WTC11 (cell line): ENCODE data around the gene FALEC. TPM values are rescaled to one million over a fixed set of nuclear protein-coding genes. Genes with fewer than 3 reads are reported as not detected.

Source experiments
- ATAC-seq: fragments of 200-7000 bp; cut with Tn5 transposase; 2 replicates; pipeline ENCODE4 v1.10.0; 2021; ENCODE audit warnings: mild to moderate bottlenecking, moderate library complexity
- CTCF ChIA-PET: fragments of 300-600 bp; sonication (Branson Sonifier 250); formaldehyde crosslinking; loops from one replicate; lab custom pipeline; 2021; ENCODE audit warnings: antibody characterized with exemption; lab: Charles Lee
- POLR2A ChIA-PET: fragments of 350-600 bp; sonication (Branson Sonifier 250); formaldehyde crosslinking; loops from one replicate; lab custom pipeline; 2021; ENCODE audit warnings: antibody characterized with exemption; lab: Charles Lee
- DNase-seq: peaks from one replicate; pipeline ENCODE4 v3.0.0; 2021; ENCODE audit warnings: low spot score
- H3K27ac Mint-ChIP-seq: 2 replicates; pipeline ENCODE4 v1.8.0; 2021; ENCODE audit warnings: mixed read lengths
- H3K27me3 Mint-ChIP-seq: 2 replicates; pipeline ENCODE4 v1.8.0; 2021; ENCODE audit warnings: low read depth, mild to moderate bottlenecking, moderate library complexity, mixed read lengths
- H3K36me3 Mint-ChIP-seq: 2 replicates; pipeline ENCODE4 v1.8.0; 2021; ENCODE audit warnings: mixed read lengths
- H3K4me1 Mint-ChIP-seq: 2 replicates; pipeline ENCODE4 v1.8.0; 2022; ENCODE audit warnings: mixed read lengths
- H3K4me3 Mint-ChIP-seq: 2 replicates; pipeline ENCODE4 v1.8.0; 2021; ENCODE audit warnings: mild to moderate bottlenecking, moderate library complexity, mixed read lengths
- H3K9me3 Mint-ChIP-seq: 2 replicates; pipeline ENCODE4 v1.8.0; 2021; ENCODE audit warnings: mixed read lengths
- CREB1 ChIP-seq: sonication (generic); formaldehyde crosslinking; IDR thresholded peaks from 2 replicates; pipeline ENCODE4 v1.8.0; 2023; ENCODE audit warnings: mild to moderate bottlenecking, missing genetic modification reagents
- FOXJ3 ChIP-seq: sonication (generic); formaldehyde crosslinking; IDR thresholded peaks from 2 replicates; pipeline ENCODE4 v1.9.0; 2021; ENCODE audit warnings: missing genetic modification reagents, mild to moderate bottlenecking, borderline replicate concordance
- GRHL2 ChIP-seq: fragments of 250-450 bp; sonication (Bioruptor Pico); IDR thresholded peaks from 2 replicates; pipeline ENCODE4 v1.8.0; 2022; ENCODE audit warnings: mild to moderate bottlenecking, moderate library complexity; ENCODE audit not compliant: insufficient replicate concordance, severe bottlenecking
- HMGA2 ChIP-seq: fragments of 250-450 bp; sonication (Bioruptor Pico); IDR thresholded peaks from 2 replicates; pipeline ENCODE4 v1.4.0; 2021; ENCODE audit warnings: mild to moderate bottlenecking, moderate library complexity
- JAZF1 ChIP-seq: fragments of 250-450 bp; sonication (Bioruptor Pico); IDR thresholded peaks from 2 replicates; pipeline ENCODE4 v1.9.0; 2021; ENCODE audit warnings: moderate library complexity, mild to moderate bottlenecking, inconsistent platforms
- JUN ChIP-seq: sonication (generic); formaldehyde crosslinking; IDR thresholded peaks from 2 replicates; pipeline ENCODE4 v1.8.0; 2023; ENCODE audit warnings: mild to moderate bottlenecking, missing genetic modification reagents
- NR1H2 ChIP-seq: sonication (generic); formaldehyde crosslinking; IDR thresholded peaks from 2 replicates; pipeline ENCODE4 v1.9.0; 2021; ENCODE audit warnings: mild to moderate bottlenecking, moderate library complexity, missing genetic modification reagents
- RELA ChIP-seq: sonication (generic); formaldehyde crosslinking; IDR thresholded peaks from 2 replicates; pipeline ENCODE4 v1.8.1; 2022; ENCODE audit warnings: missing genetic modification reagents, mild to moderate bottlenecking, borderline replicate concordance
- RORB ChIP-seq: fragments of 250-450 bp; sonication (Bioruptor Pico); IDR thresholded peaks from 2 replicates; pipeline ENCODE4 v1.9.0; 2021; ENCODE audit warnings: mild to moderate bottlenecking
- SOX15 ChIP-seq: fragments of 250-450 bp; sonication (Bioruptor Pico); IDR thresholded peaks from 2 replicates; pipeline ENCODE4 v1.9.0; 2021; ENCODE audit warnings: mild to moderate bottlenecking
- TCF7 ChIP-seq: sonication (generic); formaldehyde crosslinking; IDR thresholded peaks from 2 replicates; pipeline ENCODE4 v1.8.0; 2022; ENCODE audit warnings: mild to moderate bottlenecking, low read depth, missing genetic modification reagents, moderate library complexity
- TEAD1 ChIP-seq: sonication (generic); formaldehyde crosslinking; IDR thresholded peaks from 2 replicates; pipeline ENCODE4 v1.8.0; 2022; ENCODE audit warnings: mild to moderate bottlenecking, missing genetic modification reagents
- ZBTB21 ChIP-seq: sonication (generic); formaldehyde crosslinking; IDR thresholded peaks from 2 replicates; pipeline ENCODE4 v1.8.1; 2023; ENCODE audit warnings: mild to moderate bottlenecking, missing genetic modification reagents, borderline replicate concordance
- ZNF317 ChIP-seq: sonication (generic); formaldehyde crosslinking; IDR thresholded peaks from 2 replicates; pipeline ENCODE4 v1.8.1; 2023; ENCODE audit warnings: low read depth, mild to moderate bottlenecking, moderate library complexity, missing genetic modification reagents, borderline replicate concordance
- total RNA-seq: library from RNA; stranded (reverse); gene quantifications from 3 replicates; pipeline ENCODE4 v1.2.3, GENCODE V29; 2021
- TF ChIP-seq, protein P1 (sequence below): sonication (generic); formaldehyde crosslinking; IDR thresholded peaks from 2 replicates; pipeline ENCODE4 v1.8.1; 2023; ENCODE audit warnings: mild to moderate bottlenecking, moderate library complexity, missing genetic modification reagents
- TF ChIP-seq, protein P2 (sequence below): sonication (generic); formaldehyde crosslinking; IDR thresholded peaks from 2 replicates; pipeline ENCODE4 v1.8.1; 2022; ENCODE audit warnings: low read depth, missing genetic modification reagents, borderline replicate concordance
- TF ChIP-seq, protein P3 (sequence below): sonication (generic); formaldehyde crosslinking; IDR thresholded peaks from 2 replicates; pipeline ENCODE4 v1.8.0; 2023; ENCODE audit warnings: missing genetic modification reagents, mild to moderate bottlenecking, borderline replicate concordance
- TF ChIP-seq, protein P4 (sequence below): sonication (generic); formaldehyde crosslinking; IDR thresholded peaks from 2 replicates; pipeline ENCODE4 v1.8.1; 2022; ENCODE audit warnings: mild to moderate bottlenecking, moderate library complexity, missing genetic modification reagents
- TF ChIP-seq, protein P5 (sequence below): sonication (generic); formaldehyde crosslinking; IDR thresholded peaks from 2 replicates; pipeline ENCODE4 v1.8.1; 2023; ENCODE audit warnings: mild to moderate bottlenecking, missing genetic modification reagents
- TF ChIP-seq, protein P6 (sequence below): fragments of 250-450 bp; sonication (Bioruptor Pico); IDR thresholded peaks from 2 replicates; pipeline ENCODE4 v1.8.0; 2021; ENCODE audit warnings: mild to moderate bottlenecking

The FALEC gene
- total RNA-seq, 1 experiment from 2014 or later, result 1.2 TPM

DNA sequence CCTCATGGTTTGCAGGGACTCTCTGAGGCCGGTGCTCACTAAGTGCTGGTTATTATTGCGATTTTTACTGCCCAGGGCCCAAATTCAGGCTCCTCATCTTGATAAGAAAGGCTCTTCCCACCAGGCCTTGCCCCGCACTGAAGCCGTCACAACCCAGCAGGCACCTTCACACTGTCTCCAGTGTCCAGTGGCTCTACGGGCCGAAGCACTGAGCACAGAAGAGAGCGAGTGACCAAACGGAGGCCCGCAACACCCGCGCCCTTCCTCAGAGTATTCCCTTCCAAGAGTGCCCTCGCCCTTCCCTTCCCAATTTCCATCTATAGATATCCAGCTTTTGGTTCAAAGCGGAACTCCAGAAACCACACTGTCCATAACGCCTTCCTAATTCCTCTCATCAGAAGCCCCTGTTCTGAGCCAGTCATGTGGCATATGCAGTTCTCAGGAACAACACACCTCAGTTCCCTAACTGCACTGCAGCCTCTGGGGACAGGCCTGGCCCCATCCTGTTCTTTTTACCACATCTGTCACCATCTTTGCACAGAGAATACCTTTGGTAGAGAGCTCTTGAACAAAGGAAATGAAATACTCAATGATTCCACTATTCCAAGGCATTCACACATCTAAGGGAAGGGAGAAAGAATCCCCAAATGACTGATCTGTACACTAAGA is 15.1 kb downstream of the FALEC start (continued):
- TF ChIP-seq NR1H2 (no peak), TCF7 (no peak), ZNF317 (CRISPR knock-in tag) (no peak), SOX15 (CRISPR knock-in tag) (no peak), GRHL2 (CRISPR knock-in tag) (no peak)
- TF ChIP-seq, protein P1, sequence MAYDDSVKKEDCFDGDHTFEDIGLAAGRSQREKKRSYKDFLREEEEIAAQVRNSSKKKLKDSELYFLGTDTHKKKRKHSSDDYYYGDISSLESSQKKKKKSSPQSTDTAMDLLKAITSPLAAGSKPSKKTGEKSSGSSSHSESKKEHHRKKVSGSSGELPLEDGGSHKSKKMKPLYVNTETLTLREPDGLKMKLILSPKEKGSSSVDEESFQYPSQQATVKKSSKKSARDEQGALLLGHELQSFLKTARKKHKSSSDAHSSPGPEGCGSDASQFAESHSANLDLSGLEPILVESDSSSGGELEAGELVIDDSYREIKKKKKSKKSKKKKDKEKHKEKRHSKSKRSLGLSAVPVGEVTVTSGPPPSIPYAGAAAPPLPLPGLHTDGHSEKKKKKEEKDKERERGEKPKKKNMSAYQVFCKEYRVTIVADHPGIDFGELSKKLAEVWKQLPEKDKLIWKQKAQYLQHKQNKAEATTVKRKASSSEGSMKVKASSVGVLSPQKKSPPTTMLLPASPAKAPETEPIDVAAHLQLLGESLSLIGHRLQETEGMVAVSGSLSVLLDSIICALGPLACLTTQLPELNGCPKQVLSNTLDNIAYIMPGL (CRISPR knock-in tag), result no peak
- TF ChIP-seq, protein P2, sequence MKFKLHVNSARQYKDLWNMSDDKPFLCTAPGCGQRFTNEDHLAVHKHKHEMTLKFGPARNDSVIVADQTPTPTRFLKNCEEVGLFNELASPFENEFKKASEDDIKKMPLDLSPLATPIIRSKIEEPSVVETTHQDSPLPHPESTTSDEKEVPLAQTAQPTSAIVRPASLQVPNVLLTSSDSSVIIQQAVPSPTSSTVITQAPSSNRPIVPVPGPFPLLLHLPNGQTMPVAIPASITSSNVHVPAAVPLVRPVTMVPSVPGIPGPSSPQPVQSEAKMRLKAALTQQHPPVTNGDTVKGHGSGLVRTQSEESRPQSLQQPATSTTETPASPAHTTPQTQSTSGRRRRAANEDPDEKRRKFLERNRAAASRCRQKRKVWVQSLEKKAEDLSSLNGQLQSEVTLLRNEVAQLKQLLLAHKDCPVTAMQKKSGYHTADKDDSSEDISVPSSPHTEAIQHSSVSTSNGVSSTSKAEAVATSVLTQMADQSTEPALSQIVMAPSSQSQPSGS (CRISPR knock-in tag), result no peak
- TF ChIP-seq, all 79 proteins: peak for 0

DNA sequence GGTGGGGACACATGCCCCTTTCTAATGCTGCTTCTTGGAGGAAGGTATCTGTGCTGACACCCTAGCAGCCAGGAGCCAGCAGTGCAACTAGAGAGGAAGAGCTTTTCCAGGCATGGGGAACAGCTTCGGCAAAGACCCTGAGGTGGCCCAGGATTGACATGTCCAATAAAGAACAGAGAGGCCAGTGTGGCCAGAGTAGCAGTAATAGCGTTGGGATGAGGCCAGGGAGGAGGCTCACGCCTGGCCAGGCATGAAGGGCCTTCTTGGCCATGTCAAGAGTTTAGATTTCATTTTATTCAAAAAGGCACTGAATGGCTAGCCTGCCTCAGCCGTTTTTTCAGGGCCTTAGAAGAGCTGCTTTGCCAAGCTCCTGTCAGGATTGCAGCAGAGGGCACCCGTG is 17.3 kb downstream of the FALEC start:
- Mint-ChIP-seq H3K4me3 (no peak overlapping the region), H3K27ac (no peak overlapping the region)
- CTCF ChIA-PET, result interaction anchor here (0.6 to 8.6 kb wide), 32 partner anchors 9 to 473 kb away, joined by 3 to 144 read pairs (median 4); partner anchors contain the start of genes ADAMTSL4, CA14, ENSA and FALEC

More for the DNA sequence above, 17.3 kb downstream of the FALEC start:
- Mint-ChIP-seq H3K27me3 (no peaks in the 10 kb centered on the region), H3K36me3 (no peaks in the 10 kb centered on the region), H3K9me3 (no peaks in the 10 kb centered on the region), H3K4me1 (peaks cover 8% of the 10 kb centered on the region)
- POLR2A ChIA-PET, result interaction anchor here (0.9 kb wide), 1 partner anchor 45 kb away, joined by 3 read pairs; the partner anchor contains the start of gene TARS2
- TF ChIP-seq CREB1 (no peak), JUN (CRISPR knock-in tag) (no peak), FOXJ3 (CRISPR knock-in tag) (no peak), JAZF1 (CRISPR knock-in tag) (no peak), RELA (CRISPR knock-in tag) (no peak), RORB (CRISPR knock-in tag) (no peak), HMGA2 (CRISPR knock-in tag) (no peak), TEAD1 (CRISPR knock-in tag) (no peak), ZBTB21 (no peak)
- TF ChIP-seq, protein P3, sequence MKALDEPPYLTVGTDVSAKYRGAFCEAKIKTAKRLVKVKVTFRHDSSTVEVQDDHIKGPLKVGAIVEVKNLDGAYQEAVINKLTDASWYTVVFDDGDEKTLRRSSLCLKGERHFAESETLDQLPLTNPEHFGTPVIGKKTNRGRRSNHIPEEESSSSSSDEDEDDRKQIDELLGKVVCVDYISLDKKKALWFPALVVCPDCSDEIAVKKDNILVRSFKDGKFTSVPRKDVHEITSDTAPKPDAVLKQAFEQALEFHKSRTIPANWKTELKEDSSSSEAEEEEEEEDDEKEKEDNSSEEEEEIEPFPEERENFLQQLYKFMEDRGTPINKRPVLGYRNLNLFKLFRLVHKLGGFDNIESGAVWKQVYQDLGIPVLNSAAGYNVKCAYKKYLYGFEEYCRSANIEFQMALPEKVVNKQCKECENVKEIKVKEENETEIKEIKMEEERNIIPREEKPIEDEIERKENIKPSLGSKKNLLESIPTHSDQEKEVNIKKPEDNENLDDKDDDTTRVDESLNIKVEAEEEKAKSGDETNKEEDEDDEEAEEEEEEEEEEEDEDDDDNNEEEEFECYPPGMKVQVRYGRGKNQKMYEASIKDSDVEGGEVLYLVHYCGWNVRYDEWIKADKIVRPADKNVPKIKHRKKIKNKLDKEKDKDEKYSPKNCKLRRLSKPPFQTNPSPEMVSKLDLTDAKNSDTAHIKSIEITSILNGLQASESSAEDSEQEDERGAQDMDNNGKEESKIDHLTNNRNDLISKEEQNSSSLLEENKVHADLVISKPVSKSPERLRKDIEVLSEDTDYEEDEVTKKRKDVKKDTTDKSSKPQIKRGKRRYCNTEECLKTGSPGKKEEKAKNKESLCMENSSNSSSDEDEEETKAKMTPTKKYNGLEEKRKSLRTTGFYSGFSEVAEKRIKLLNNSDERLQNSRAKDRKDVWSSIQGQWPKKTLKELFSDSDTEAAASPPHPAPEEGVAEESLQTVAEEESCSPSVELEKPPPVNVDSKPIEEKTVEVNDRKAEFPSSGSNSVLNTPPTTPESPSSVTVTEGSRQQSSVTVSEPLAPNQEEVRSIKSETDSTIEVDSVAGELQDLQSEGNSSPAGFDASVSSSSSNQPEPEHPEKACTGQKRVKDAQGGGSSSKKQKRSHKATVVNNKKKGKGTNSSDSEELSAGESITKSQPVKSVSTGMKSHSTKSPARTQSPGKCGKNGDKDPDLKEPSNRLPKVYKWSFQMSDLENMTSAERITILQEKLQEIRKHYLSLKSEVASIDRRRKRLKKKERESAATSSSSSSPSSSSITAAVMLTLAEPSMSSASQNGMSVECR (CRISPR knock-in tag), result no peak
- TF ChIP-seq, protein P2 (CRISPR knock-in tag), result no peak
- TF ChIP-seq, protein P4, sequence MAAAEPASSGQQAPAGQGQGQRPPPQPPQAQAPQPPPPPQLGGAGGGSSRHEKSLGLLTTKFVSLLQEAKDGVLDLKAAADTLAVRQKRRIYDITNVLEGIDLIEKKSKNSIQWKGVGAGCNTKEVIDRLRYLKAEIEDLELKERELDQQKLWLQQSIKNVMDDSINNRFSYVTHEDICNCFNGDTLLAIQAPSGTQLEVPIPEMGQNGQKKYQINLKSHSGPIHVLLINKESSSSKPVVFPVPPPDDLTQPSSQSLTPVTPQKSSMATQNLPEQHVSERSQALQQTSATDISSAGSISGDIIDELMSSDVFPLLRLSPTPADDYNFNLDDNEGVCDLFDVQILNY (CRISPR knock-in tag), result no peak
- TF ChIP-seq, protein P5, sequence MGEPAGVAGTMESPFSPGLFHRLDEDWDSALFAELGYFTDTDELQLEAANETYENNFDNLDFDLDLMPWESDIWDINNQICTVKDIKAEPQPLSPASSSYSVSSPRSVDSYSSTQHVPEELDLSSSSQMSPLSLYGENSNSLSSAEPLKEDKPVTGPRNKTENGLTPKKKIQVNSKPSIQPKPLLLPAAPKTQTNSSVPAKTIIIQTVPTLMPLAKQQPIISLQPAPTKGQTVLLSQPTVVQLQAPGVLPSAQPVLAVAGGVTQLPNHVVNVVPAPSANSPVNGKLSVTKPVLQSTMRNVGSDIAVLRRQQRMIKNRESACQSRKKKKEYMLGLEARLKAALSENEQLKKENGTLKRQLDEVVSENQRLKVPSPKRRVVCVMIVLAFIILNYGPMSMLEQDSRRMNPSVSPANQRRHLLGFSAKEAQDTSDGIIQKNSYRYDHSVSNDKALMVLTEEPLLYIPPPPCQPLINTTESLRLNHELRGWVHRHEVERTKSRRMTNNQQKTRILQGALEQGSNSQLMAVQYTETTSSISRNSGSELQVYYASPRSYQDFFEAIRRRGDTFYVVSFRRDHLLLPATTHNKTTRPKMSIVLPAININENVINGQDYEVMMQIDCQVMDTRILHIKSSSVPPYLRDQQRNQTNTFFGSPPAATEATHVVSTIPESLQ (CRISPR knock-in tag), result no peak
- TF ChIP-seq, protein P6, sequence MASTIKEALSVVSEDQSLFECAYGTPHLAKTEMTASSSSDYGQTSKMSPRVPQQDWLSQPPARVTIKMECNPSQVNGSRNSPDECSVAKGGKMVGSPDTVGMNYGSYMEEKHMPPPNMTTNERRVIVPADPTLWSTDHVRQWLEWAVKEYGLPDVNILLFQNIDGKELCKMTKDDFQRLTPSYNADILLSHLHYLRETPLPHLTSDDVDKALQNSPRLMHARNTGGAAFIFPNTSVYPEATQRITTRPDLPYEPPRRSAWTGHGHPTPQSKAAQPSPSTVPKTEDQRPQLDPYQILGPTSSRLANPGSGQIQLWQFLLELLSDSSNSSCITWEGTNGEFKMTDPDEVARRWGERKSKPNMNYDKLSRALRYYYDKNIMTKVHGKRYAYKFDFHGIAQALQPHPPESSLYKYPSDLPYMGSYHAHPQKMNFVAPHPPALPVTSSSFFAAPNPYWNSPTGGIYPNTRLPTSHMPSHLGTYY, result no peak
- ATAC-seq (no peak), DNase-seq (no peak)
